Calu3 (cell line): Measurements from ENCODE around the gene PRR15L. TPM values are rescaled to one million over a fixed set of nuclear protein-coding genes. Genes with fewer than 3 reads are reported as not detected.

Source experiments
- BruUV-seq: library from RNA; stranded (reverse); fragments of 400-500 nt; replicated peaks from 2 replicates; lab custom pipeline; 2021; lab: Mats Ljungman, UMichigan
- CTCF ChIA-PET: fragments of 300-600 bp; sonication (Branson Sonifier 250); formaldehyde crosslinking; loops from one replicate; lab custom pipeline; 2022; ENCODE audit warnings: antibody characterized with exemption; lab: Charles Lee
- DNase-seq: peaks from one replicate; pipeline ENCODE4 v3.0.0; 2022
- H3K27ac Mint-ChIP-seq: one replicate; pipeline ENCODE4 v1.8.0; 2022; ENCODE audit warnings: mixed read lengths; ENCODE audit not compliant: unreplicated experiment
- H3K27me3 Mint-ChIP-seq: one replicate; pipeline ENCODE4 v1.8.0; 2022; ENCODE audit warnings: mixed read lengths; ENCODE audit not compliant: unreplicated experiment
- H3K36me3 Mint-ChIP-seq: one replicate; pipeline ENCODE4 v1.8.0; 2022; ENCODE audit warnings: mild to moderate bottlenecking, moderate library complexity, mixed read lengths; ENCODE audit not compliant: insufficient read depth, unreplicated experiment
- H3K4me1 Mint-ChIP-seq: one replicate; pipeline ENCODE4 v1.8.0; 2022; ENCODE audit warnings: mild to moderate bottlenecking, low read depth, mixed read lengths; ENCODE audit not compliant: unreplicated experiment
- H3K4me3 Mint-ChIP-seq: one replicate; pipeline ENCODE4 v1.8.0; 2022; ENCODE audit warnings: mild to moderate bottlenecking, low read depth, moderate library complexity, mixed read lengths; ENCODE audit not compliant: unreplicated experiment
- H3K9me3 Mint-ChIP-seq: one replicate; pipeline ENCODE4 v1.8.0; 2022; ENCODE audit warnings: low read depth, mixed read lengths; ENCODE audit not compliant: unreplicated experiment
- CTCF ChIP-seq: fragments of 200-600 bp; IDR thresholded peaks from one replicate; pipeline ENCODE4 v1.8.0; 2022; ENCODE audit warnings: antibody characterized with exemption; ENCODE audit not compliant: unreplicated experiment
- intact Hi-C: fragments of 100-400 bp; cut with micrococcal nuclease; formaldehyde crosslinking; loops from one replicate; pipeline ENCODE4 v1.10.0; 2022; ENCODE audit not compliant: unreplicated experiment
- total RNA-seq: library from RNA; stranded (reverse); gene quantifications from 2 replicates; pipeline ENCODE4 v1.2.3, GENCODE V29; 2022

PRR15L gene
- total RNA-seq, 1 experiment from 2014 or later = 30.2 TPM

DNA sequence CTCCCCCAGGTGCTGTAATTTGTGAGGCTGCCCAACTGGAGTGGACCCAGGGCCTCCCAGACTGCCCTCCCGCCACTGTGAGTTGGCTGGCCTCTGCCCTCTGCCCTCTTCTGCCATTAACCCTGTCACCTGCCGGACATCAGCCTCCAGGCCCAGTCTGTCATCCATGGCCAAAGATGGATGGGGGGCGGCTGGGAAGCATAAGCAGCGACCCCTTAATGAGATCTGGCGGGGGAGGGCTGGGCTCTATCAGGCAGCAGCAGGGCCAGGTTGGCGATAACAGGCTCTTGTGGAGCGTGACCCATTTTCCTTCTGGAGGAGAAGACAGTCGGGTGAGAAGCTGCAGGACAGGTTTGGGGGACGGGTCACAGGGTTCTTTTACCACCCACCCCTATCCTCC lies 38.5 kb upstream of the PRR15L start:
- no TSS peak for BruUV-seq
- Mint-ChIP-seq H3K4me3 (no peak overlapping the region), H3K27ac (no peak overlapping the region), H3K4me1 (peaks cover 4% of the 10 kb centered on the region), H3K36me3 (peaks cover 4% of the 10 kb centered on the region), H3K9me3 (no peaks in the 10 kb centered on the region), H3K27me3 (no peaks in the 10 kb centered on the region)
- TF ChIP-seq CTCF = no peak
- no peak for DNase-seq
- CTCF ChIA-PET = interaction anchor here (0.7 kb wide), 1 partner anchor 26 kb away, joined by 3 read pairs; the partner anchor contains the start of gene CDK5RAP3
- intact Hi-C loops = no loop called here

GRCh38 chr17:47995241-47995935 lies 37.7 kb upstream of the PRR15L start:
- H3K4me3 Mint-ChIP-seq = no peak overlapping the region
- TF ChIP-seq CTCF = no peak
- H3K4me1 Mint-ChIP-seq = peaks cover 12% of the 10 kb centered on the region
- peaks cover 4% of the 10 kb centered on the region for H3K36me3 Mint-ChIP-seq
- CTCF ChIA-PET = interaction anchor here (0.6 to 1.2 kb wide), 5 partner anchors 21 to 127 kb away, joined by 3 read pairs; partner anchors contain the start of gene CDK5RAP3
- no peak overlapping the region for H3K27ac Mint-ChIP-seq
- H3K27me3 Mint-ChIP-seq = no peaks in the 10 kb centered on the region
- no peak for DNase-seq
- no TSS peak for BruUV-seq
- H3K9me3 Mint-ChIP-seq = no peaks in the 10 kb centered on the region
- intact Hi-C loops = no loop called here

GRCh38 chr17:47994724-47995123 lies 37.0 kb upstream of the PRR15L start:
- no peak for DNase-seq
- Mint-ChIP-seq H3K4me1 (peaks cover 12% of the 10 kb centered on the region), H3K4me3 (no peak overlapping the region), H3K36me3 (peaks cover 1% of the 10 kb centered on the region), H3K9me3 (no peaks in the 10 kb centered on the region), H3K27ac (no peak overlapping the region), H3K27me3 (no peaks in the 10 kb centered on the region)
- BruUV-seq = no TSS peak
- TF ChIP-seq CTCF = no peak
- CTCF ChIA-PET = interaction anchor here (0.8 to 1.2 kb wide), 2 partner anchors 24 to 45 kb away, joined by 3 read pairs; partner anchors contain the start of gene CDK5RAP3
- intact Hi-C loops = no loop called here

- CTCF ChIA-PET = interaction anchor here (0.5 to 1.2 kb wide), 3 partner anchors 23 to 62 kb away, joined by 3 to 4 read pairs (median 3); partner anchors contain the start of genes CDK5RAP3 and PRR15L
- intact Hi-C loops = no loop called here
- DNase-seq = no peak
- no peak overlapping the region for H3K4me3 Mint-ChIP-seq
- no peaks in the 10 kb centered on the region for H3K9me3 Mint-ChIP-seq
- H3K4me1 Mint-ChIP-seq = peaks cover 12% of the 10 kb centered on the region
- no peak for TF ChIP-seq CTCF
- BruUV-seq = no TSS peak
- H3K27ac Mint-ChIP-seq = no peak overlapping the region
- H3K27me3 Mint-ChIP-seq = no peaks in the 10 kb centered on the region
- no peaks in the 10 kb centered on the region for H3K36me3 Mint-ChIP-seq
Measured at GRCh38 chr17:47993964-47994363, 36.3 kb upstream of the PRR15L start.
